Measurements from ENCODE around the gene SRXN1.

DNA sequence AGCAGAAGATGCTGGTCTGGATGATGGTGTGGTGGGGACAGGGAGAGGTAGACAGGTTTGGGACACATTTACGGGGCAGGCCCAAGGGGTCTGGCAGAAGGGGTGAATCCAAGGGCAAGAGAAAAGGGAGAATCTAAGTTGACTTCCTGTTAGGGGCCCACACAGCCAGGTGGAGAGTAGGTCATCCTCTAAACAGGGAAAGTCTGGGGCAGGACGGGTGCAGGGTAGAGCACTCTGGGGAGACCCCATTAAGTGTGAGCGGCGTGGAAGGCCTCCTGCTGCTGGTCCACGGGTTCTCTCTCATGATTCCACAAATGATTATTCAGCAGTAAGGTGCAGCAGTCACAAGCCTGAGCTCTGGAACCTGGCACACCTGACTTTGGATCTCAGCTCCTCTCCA is 2.7 kb downstream of the SRXN1 start:
- TF ChIP-seq POLR2A (IDR thresholded peaks at IDR 0.05; ENCODE audit: low read length): peak; percentile 15
- TF ChIP-seq GATA1 (IDR thresholded peaks at IDR 0.05; ENCODE audit: low read depth, low read length): no peak

All from erythroblast (primary cell).